NOMO-1 treated with dmso at 0.1 percent for 144 hours (cell line): ENCODE results near the gene PDIA6.

Experiments
- DNase-seq: peaks from one replicate; lab custom pipeline; 2025; ENCODE audit not compliant: unreplicated experiment; lab: John Stamatoyannopoulos, UW

The PDIA6 gene

GRCh38 chr2:10812362-10813162 is at the start of gene PDIA6:
Gene PDIA6 (minus strand): TSS chr2:10812785. CDS start chr2:10812696, 89 bp downstream.
- DNase-seq = peak; percentile 97

DNA sequence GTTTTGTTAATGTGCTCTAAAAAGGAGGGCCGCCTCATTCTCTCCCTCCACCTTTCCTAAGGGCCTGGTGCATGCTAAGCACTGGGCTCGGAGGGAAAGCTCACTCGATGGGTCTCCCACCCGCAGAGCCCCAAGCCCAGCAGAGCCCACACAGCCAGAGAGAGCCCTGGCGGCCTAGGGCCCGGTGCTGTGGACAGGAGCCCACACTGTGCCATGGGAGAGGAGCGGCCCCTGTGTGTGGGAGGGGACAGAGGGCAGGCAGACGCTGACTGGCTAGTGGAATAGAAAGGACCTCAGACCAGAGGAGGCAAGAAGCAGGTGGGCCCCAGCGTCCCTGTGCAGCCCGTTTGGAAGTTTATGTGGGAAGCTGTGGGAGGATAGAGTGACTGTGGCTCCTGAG is 49.7 kb upstream of the PDIA6 start:
- DNase-seq = no peak

GRCh38 chr2:10861765-10862164 is 49.2 kb upstream of the PDIA6 start:
- DNase-seq = no peak

DNA sequence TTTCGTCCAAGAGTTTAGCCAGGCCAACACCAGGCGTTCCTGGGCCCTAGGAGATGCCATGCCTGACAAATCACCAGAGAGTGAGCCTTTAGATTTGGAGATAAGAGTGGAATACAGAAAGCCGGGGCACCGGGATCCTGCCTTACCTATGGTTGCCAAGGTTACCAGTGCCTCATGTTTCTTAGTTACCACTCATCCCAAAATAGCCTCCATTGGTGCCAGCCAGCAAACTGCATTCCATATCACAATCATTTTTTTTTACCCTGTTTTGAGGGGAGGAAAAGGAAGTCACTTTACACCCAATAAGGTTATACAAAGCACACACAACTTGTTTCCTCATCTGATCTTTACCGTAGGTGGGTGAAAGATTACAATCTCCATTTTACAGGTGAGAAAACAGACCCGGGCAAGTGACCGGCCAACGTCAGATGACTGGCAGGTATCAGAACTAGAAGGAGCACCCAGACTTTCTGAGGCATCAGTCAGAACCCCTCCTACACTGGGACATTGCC is 48.3 kb upstream of the PDIA6 start:
- DNase-seq = no peak

DNA sequence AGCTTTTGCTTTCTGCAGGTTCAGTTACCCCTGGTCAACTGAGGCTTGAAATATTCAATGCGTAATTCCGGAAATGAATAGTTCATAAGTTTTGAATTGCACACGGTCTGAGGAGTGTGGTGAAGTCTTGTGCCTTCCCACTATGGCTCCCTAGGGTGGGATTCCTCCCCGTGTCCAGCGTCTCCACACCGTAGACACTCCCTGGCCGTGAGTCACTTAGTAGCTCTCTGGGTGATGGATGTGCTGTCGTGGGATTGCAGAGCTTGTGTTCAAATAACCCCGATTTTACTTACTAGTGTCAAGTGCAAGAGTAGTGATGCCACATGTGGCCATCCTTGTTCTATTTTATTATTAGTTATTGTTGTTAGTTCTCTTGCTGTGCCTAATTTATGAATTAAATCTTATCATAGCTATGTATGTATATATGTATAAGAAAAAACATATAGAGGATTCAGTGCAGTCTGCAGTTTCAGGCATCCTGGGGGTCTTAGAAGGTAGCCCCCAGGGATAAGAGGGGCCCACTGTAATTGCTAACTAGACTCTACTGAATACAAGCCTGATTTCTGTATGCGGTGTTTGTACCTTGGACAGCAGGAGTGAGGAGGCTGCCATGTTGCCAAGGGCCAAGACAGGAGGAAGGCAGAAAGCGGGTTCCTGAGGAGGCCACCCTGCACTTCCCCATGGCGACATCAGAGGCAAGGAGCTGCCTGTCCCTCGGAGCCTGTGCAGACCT is 47.7 kb upstream of the PDIA6 start:
- no peak for DNase-seq

DNA sequence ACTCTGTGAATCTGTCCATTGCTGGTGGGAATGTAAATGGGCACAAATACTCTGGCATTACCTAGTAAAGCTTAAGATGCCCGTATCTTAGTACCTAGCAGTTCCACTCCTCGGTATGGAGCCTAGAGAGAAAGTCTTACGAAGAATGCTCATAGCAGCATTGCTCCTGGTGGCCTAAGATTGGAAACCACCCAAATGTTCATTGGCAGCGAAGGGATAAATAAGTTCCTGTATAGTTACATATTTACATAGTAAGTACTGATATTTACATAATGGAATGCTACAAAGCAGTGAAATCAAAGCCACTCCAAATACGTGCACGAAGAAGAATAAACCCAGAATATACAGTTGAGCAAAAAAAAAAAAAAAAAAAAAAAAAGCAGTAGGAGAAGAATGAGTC is 46.7 kb upstream of the PDIA6 start:
- DNase-seq = no peak

DNA sequence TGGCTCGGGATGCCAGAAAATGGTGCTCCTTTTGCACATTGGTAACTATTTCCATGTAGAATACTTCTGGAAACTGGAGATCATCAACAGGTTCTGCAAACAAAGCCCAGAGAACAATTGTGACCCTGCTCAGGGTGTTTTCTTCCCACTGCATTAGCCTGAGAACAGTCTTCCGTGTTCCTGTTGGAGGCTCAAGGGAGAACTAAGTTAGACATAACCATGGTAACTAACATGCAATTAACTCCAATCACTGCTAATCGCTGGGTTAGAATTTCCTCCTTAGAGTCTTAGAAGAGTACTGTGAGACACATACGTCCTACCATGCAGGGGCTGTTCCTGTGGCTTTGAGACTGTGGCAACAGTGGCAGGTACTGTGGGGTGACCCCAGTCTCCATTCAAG is 36.0 kb upstream of the PDIA6 start:
- no peak for DNase-seq

DNA sequence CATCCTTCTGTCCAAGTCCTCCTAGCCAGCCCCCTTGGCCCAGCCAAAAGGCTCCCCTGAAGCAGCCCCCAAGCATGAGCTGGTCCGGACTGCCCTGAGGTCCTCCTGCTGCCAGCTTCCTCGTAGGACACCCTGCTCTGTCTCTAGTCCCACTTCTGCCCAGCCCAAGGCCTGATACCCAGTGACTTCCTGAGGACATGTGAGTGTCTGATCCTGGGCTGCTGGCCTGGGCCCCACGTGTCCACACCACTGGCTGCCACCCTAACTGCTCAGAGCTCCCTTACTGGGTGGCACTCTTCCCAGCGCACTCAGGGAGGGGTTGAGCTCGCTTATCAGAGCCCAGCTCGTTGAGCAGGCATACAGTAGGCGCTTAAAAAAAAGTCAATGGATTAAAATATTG is 34.4 kb upstream of the PDIA6 start:
- DNase-seq = no peak

- DNase-seq = no peak
Observed at GRCh38 chr2:10846110-10846861, 33.7 kb upstream of the PDIA6 start.

GRCh38 chr2:10845640-10846039 is 33.1 kb upstream of the PDIA6 start:
- DNase-seq = no peak

DNA sequence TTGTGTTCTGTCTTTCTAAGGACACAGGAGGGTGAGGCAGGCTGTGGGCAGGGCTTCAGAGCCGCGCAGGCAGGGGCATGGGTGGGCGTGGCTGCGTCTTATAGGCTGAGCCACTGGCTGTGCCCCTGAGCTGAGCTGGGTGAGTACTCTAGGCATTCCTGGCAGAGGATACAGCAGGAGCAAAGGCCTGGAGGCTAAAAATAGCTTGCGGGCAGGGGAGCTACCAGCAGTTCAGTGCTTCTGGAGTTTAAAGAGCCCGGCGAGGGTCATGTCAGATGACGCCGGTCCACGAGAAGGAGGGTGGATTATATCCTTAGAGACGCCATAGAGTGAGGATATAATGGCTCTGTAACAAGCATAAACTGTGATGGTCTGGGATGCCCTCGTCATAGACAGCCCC is 31.5 kb upstream of the PDIA6 start:
- no peak for DNase-seq

- DNase-seq = no peak
Observed at GRCh38 chr2:10842506-10842905, 29.9 kb upstream of the PDIA6 start.

DNA sequence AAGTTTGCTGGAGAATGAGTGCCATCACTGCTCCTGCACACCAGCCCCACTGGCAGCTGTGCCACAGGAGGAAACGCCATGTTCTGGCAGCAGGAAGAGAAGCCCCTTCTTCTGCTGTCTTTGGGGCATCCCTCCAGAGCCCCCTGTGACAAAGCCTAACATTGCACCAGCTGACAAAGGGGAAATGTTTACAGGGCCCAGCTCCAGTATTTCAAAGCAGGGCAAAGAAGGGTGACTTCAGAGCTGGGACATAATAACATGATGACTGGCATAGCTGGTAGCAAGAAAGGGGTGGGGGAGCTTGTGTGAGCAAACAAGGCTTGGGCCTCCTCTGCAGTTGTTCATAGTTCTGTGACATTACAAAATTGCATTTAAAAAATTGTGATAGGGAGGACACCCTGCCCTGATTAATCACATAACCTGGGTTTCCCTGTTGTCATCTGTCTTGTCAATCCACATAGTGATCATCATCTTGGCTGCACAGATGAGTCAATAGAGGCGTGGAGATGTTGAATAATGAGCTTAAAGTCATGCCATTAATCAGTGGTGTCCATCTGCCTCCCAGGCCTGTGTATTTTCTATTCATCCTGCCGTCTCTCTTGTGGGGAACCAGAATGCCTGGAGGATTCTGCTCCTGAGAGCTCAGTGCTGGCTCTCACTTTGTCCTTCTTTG is 29.1 kb upstream of the PDIA6 start:
- DNase-seq = no peak

- DNase-seq = no peak
Observed at GRCh38 chr2:10839813-10840212, 27.2 kb upstream of the PDIA6 start.

DNA sequence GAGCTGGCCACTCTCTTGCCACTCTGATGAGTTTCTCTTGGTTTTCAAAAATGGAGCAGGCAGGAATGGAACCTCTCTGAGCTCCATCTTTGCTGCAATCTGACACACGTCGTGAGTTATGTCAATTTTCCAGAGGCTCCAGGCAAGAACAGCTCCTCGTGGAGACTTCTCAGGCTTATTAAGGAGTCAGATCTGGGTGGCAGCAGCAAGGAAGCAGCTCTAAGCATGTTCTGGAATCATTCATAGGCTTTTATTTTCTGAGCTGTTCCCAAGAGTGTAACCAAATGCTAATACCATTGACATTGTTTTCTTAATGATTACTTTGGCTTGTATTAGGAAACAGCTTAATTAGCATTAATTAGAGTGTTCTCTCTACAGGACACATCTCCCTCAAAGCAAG is 26.1 kb upstream of the PDIA6 start:
- no peak for DNase-seq

GRCh38 chr2:10837298-10838266 is 25.0 kb upstream of the PDIA6 start:
- DNase-seq = no peak

DNA sequence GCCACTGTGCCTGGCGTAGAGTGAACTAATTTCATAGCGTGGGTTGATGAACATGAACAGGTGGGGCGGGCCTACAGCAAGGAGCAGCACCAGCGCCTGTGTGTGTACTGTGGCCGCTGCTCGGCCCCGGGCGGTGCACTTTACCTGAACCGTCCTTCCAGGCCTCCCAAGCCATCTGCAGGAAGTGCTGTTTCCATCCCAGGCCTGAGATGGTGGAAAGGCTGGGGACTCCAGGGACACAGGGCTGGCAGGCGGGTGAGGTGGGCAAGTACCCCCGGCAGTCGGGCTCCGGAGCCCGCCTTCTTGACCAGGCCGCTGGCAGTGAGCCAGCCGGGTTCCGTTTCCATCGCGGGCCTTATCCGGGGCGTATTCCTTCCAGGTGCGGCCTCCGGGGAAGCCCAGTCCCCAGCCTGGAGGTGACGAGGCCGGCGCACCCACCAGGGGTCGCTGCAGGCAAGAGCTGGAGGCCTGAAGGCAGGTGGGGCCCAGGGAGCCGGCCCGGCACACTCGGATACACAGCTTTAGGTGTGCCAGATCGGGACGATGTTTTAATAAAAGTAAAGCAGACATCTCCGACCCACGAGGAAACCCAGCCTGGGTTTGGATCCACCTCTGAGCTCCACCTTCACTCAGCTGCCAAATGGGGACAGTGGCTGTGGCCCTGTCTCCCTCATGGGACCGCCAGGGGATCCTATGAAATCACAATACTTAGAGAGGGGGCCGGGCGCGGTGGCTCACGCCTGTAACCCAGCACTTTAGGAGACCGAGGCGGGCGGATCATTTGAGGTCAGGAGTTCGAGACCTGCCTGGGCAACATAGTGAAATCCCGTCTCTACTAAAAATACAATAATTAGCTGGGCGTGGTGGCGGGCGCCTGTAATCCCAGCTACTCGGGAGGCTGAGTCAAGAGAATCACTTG is 22.7 kb upstream of the PDIA6 start:
- peak; percentile 39 for DNase-seq

DNA sequence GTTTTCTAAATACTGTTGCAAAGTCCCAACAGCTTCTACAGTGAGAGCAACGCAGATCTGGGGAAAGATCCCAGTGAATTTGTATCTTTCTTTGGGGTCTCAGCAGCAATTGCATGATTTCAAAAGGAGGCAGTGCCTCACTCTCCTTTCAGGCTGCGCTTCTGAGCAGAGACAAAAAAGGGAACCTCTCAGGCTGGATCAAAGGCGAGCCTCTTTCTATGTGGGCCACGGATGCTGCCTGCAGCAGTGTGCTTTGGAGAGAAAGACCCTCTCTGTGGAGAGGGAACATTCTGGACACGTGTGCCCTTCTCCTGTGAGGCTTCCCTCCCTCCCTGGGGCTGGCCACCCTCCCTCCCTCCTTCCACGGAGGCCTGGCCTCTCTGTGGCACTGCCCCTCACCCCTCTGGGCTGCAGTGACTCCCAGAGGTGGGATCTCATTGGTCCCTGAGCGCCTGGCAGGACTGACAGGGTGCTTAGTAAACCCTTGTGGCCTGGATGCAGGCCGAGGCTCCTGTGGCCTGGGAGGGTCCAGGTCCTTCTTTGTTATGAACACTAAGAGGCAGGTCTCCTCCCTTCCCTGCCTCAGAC is 21.6 kb upstream of the PDIA6 start:
- DNase-seq = no peak
